ENCODE results near the gene MTG2. TPM values are rescaled to one million over a fixed set of nuclear protein-coding genes. Genes with fewer than 3 reads are reported as not detected.
A peak's percentile ranks its signal among the peaks of the same experiment; 100 is the strongest.

The MTG2 gene
- total RNA-seq, 1 donor from 2014 or later: 17.6 TPM

GRCh38 chr20:62183426-62184142 is 756 bp downstream of the MTG2 start:
- DNase-seq (ENCODE audit: low read depth, low spot score): no peak

GRCh38 chr20:62186096-62186426 is 3.2 kb downstream of the MTG2 start:
- no peak for DNase-seq (ENCODE audit: low read depth, low spot score)

GRCh38 chr20:62186887-62187866 is 4.3 kb downstream of the MTG2 start:
- DNase-seq (ENCODE audit: low read depth, low spot score): peak; percentile 33

GRCh38 chr20:62190639-62191411 is 8.0 kb downstream of the MTG2 start:
- DNase-seq (ENCODE audit: low read depth, low spot score): no peak

- DNase-seq (ENCODE audit: low read depth, low spot score): no peak
Observed at GRCh38 chr20:62191781-62192559, 9.1 kb downstream of the MTG2 start.

GRCh38 chr20:62192635-62193034 is 9.8 kb downstream of the MTG2 start:
- no peak for DNase-seq (ENCODE audit: low read depth, low spot score)

- no peak for DNase-seq (ENCODE audit: low read depth, low spot score)
Observed at GRCh38 chr20:62193079-62194025, 10.5 kb downstream of the MTG2 start.

- DNase-seq (ENCODE audit: low read depth, low spot score): no peak
Observed at GRCh38 chr20:62195075-62195405, 12.2 kb downstream of the MTG2 start.

GRCh38 chr20:62195736-62196135 is 12.9 kb downstream of the MTG2 start:
- DNase-seq (ENCODE audit: low read depth, low spot score): no peak

GRCh38 chr20:62196286-62196685 is 13.5 kb downstream of the MTG2 start:
- no peak for DNase-seq (ENCODE audit: low read depth, low spot score)

GRCh38 chr20:62197311-62197710 is 14.5 kb downstream of the MTG2 start:
- DNase-seq (ENCODE audit: low read depth, low spot score): no peak

GRCh38 chr20:62197801-62198200 is 15.0 kb downstream of the MTG2 start:
- DNase-seq (ENCODE audit: low read depth, low spot score): no peak

GRCh38 chr20:62198496-62198895 is 15.7 kb downstream of the MTG2 start:
- DNase-seq (ENCODE audit: low read depth, low spot score): no peak

- no peak for DNase-seq (ENCODE audit: low read depth, low spot score)
Observed at GRCh38 chr20:62198931-62199330, 16.1 kb downstream of the MTG2 start.

- no peak for DNase-seq (ENCODE audit: low read depth, low spot score)
Observed at GRCh38 chr20:62200491-62201172, 17.8 kb downstream of the MTG2 start.

- DNase-seq (ENCODE audit: low read depth, low spot score): no peak
Observed at GRCh38 chr20:62201173-62202082, 18.6 kb downstream of the MTG2 start.

- no peak for DNase-seq (ENCODE audit: low read depth, low spot score)
Observed at GRCh38 chr20:62202083-62202395, 19.2 kb downstream of the MTG2 start.

GRCh38 chr20:62202676-62203377 is 20.0 kb downstream of the MTG2 start:
- no peak for DNase-seq (ENCODE audit: low read depth, low spot score)

All from pulmonary artery endothelial cell (primary cell).